HG03354 (cell line): ENCODE measurements around the gene FIGN.

Experiments used
- ATAC-seq: cut with Tn5 transposase; IDR thresholded peaks from one replicate; pipeline ENCODE4 v1.9.1; 2021; ENCODE audit warnings: mild to moderate bottlenecking; ENCODE audit not compliant: unreplicated experiment, poor library complexity, severe bottlenecking

FIGN gene

DNA sequence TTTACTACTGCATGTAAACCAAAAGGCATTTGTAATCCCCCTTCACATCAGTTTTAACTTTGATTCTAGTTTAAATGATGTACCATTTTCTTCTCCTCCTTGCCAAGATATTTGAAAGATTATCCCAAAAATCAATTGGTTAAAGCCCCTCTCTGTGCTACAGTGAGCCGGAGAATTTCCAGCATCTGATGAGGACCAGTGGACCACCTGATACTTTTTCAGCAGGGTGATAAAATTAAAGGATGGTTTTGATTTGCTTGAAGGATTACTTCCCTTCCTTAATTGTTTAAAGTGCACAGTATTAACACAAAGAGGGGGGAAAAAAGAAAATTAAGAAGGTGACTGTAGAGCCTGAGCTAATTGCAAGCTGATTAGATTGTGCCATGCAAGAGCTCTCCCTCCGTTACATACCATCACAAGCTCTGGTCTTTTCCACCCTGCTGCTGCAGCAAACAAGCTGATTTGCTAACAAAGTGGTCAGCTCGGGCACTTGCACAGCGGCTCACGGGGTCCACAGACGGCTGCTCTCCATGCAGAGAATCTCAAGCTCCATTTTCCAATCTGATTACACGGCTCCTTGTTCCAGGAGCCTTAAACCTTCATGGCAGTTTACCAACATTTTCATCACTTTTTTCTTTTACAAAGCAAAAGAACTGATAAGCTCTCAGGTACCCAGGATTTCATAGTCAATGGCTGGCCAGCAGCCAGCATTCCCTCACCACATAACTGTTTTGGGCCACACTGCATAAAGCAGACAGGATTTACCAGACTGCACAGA, 22.1 kb downstream of the FIGN start:
- no peak for ATAC-seq

- no peak for ATAC-seq
Observed at GRCh38 chr2:163711699-163712098, 24.1 kb downstream of the FIGN start.

DNA sequence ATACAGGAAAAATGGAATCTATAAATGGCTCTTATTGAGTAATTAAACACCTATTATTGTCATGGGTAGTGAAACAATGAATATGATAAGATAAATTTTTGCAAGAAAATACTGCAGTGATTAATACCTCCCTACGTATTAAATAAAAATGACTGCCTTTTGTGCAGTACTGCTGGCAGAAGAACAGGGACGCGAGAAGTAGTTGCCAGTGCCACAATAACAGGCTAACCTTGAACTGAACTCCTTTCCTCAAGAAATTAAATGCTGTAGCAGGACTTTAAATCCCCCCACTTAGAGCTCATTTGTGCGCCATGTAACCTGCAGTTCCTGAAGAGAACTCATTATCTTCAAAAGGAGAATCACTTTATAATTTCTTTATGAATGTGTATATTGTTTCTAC, 24.6 kb downstream of the FIGN start:
- ATAC-seq = no peak

- no peak for ATAC-seq
Observed at GRCh38 chr2:163709270-163709669, 26.5 kb downstream of the FIGN start.

DNA sequence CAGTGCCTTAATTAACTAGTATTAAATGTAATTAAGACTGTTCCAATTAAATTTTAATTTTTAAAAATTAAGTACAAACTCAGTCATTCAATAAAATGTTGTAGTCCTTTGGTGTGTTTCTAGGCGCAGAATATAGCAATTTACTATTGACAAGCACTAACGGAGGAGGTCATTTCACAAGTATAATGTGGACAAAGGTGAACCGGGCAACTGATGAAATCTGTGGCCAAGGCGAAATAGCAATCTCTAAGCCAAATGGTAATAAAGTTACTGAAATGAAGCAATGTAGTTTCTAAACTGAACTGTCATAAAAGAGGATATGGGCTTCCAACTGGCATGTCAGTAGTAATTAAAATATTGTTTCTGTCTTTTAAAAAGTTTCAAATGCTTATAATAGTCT, 27.5 kb downstream of the FIGN start:
- no peak for ATAC-seq

DNA sequence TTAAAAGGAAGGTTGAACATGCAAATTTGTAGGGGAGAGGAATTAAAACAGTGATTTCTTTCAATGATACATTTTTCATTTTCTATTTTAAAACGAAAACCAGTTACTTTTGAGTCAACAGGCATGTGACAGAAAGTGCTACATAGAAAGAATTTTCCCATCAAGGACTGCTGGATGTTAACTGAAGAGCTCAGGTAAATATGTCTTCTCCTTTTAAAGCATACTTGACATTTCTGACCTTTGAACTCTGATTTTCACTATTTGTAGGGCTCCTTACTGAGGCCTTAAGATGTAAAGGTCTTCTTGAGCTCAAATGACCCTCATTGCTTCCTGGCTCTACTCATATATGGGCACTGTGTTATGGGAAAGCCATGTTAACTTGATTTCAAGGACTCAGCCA, 32.4 kb downstream of the FIGN start:
- ATAC-seq = no peak

GRCh38 chr2:163701399-163702195, 34.2 kb downstream of the FIGN start:
- no peak for ATAC-seq

DNA sequence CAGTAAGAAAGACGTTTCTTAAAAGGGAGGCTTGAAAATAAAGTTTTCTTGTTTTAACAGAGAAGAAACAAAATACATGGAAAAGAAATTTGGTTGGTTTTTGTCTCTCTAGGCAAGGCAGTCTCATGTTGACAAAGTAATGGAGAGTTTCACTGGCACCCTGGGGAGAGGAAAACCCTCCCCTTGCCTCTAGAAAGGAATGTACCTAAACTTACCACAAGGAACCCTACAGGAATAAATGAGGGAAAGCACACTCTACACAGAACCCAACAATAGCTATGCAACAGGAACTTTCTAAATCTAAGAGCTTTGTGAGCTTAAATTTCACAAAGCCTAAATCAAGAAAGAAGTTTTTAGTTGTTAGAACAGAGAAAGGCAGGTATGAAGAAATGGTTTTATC, 37.0 kb downstream of the FIGN start:
- no peak for ATAC-seq

DNA sequence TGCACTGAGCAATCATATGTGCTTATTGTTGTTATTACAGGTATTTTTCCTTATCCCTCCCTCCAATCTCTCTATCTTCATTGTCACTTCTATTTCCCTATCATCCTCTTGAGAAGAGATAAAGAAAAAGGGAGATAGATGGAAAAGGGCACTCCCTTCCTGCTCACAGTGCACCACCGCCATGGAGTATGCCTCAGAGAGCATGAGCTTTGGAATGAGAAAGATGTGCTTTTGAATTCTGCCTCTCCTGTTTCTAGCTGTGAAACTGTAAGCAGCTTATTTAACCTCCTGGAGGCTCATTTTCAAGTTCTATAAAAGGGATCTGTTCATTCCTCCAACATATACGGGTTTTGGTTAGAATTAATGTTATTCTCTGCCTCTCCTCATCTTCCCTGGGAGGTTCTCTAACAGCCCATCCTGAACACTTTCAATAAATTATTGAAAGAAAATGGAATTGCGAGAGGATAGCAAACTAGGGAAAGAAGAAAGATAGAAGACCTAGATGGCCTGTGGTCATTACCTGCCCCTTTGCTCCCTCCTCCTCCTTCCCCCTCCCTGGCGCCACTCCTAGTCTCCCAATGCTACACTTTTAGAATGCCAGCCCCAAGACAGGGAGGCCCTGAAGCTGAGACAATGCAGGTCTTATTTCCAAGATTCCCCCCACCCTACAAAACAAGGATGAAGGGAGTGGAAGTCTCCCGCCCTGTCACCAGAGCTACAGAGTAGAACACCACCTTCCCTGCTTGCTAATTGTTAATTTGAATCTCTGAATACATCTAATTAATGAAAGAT, 37.8 kb downstream of the FIGN start:
- no peak for ATAC-seq

DNA sequence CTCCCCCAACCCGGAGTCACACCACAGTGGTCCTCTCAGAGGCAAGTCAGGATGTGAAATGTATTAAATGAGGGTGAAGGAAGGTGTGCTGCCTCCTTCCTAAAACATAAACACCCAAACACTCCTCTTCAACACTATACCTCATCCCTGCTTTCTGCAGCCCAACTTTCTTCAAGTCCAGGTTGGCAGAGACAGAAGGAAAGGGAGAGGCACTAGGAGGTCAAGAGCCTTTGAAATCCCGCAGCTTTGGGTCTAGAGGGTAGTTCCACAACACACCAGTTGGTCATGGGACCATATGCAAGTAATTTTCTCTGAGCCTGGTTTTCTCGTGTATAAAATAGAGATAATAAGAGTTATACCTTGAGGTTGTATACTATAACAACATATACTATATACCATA, 38.4 kb downstream of the FIGN start:
- no peak for ATAC-seq

GRCh38 chr2:163693484-163693883, 42.3 kb downstream of the FIGN start:
- no peak for ATAC-seq

GRCh38 chr2:163692611-163693482, 43.0 kb downstream of the FIGN start:
- no peak for ATAC-seq

DNA sequence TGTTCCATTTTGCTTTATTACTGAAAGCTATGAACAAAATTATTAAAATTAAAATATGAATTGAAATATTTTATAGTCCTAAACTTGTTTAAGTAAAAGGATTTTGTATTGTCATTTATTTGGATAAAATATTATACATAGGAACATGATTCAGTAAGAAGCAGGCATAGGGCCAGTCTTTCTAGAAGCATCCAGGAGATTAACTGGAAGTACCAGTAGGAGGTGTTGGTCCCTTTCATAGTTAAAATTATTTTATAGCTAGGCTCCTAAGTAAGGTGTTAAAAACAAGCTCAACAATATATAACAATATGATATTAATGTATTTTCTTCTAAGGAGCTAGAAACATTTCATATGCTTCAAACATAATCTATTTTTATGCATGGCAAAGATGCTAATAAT, 43.7 kb downstream of the FIGN start:
- no peak for ATAC-seq

- ATAC-seq = no peak
Observed at GRCh38 chr2:163690896-163691295, 44.9 kb downstream of the FIGN start.

- no peak for ATAC-seq
Observed at GRCh38 chr2:163687217-163687616, 48.6 kb downstream of the FIGN start.

GRCh38 chr2:163686289-163686688, 49.5 kb downstream of the FIGN start:
- ATAC-seq = no peak

DNA sequence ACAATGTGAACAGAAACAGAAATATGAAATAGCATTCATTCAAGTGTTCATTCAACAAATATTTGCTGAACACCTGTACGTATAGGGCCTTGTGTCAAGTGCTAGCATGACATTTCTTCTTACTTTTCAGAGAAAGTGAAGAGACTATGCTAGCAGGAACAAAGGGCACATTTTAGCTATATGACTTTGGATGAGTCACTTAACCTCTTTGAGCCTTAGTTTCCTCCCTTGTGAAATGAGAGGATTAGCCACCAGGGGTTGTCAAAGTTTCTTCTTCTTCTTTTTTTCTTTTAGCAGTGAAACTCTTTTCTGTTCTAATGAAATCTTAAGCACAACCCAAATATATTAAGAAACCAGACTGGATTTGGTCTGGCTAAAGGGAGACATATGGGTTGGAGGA, 53.1 kb downstream of the FIGN start:
- ATAC-seq = no peak

GRCh38 chr2:163681745-163682144, 54.1 kb downstream of the FIGN start:
- ATAC-seq = no peak

GRCh38 chr2:163675388-163675787, 60.4 kb downstream of the FIGN start:
- ATAC-seq = no peak

DNA sequence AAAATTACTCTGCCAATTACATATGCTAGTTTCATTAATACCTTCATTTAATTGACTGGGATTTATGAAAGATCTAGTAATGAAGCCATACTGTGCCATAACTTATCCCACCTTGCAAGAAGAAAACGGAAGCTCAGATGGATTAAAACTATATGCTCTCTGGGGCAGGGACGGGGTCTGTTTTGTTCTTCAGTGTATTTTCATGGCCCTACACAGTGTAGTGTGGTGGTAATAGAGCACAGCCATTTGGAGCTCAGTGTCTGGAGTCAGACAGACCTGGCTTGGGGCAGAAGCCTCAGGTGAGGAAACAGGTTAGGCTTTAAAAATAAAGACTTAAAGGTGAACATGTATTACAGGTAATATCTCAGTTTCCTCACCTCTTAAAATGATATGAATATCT, 62.3 kb downstream of the FIGN start:
- no peak for ATAC-seq
